Epithelial cell of proximal tubule (primary cell): ENCODE measurements around the gene INPP5E. TPM values are rescaled to one million over a fixed set of nuclear protein-coding genes. Genes with fewer than 3 reads are reported as not detected.

Experiments
- DNase-seq: peaks from one replicate; pipeline ENCODE4 v3.0.0-alpha.2; 2011; ENCODE audit warnings: low read depth
- H3K4me3 ChIP-seq: 2 replicates; pipeline ENCODE4 v1.5.1; 2011; ENCODE audit warnings: low read depth, mild to moderate bottlenecking, low read length
- CTCF ChIP-seq: conservative IDR thresholded peaks from 2 replicates; pipeline ENCODE4 v1.5.1; 2012; ENCODE audit warnings: low read depth, mild to moderate bottlenecking, low read length
- total RNA-seq: library from RNA; depleted of rRNA; stranded (reverse); fragments of >200 nt; gene quantifications from 2 replicates; pipeline ENCODE4 v1.2.3, GENCODE V29; 2015

Gene INPP5E
- 20.3 and 21.1 TPM in 2 replicates for total RNA-seq

GRCh38 chr9:136439481-136440408, at the start of gene INPP5E:
Gene INPP5E, minus strand, starts transcription at chr9:136439845. Its CDS starts 426 bp downstream, at chr9:136439419.
- peak within 1 kb of the TSS; percentile 84 for H3K4me3 ChIP-seq
- peak; percentile 49 for TF ChIP-seq CTCF
- no peak for DNase-seq

GRCh38 chr9:136488247-136489214, 48.9 kb upstream of the INPP5E start:
- H3K4me3 ChIP-seq: no peak overlapping the region
- no peak for DNase-seq
- TF ChIP-seq CTCF: peak; percentile 96

- DNase-seq: no peak
- no peak overlapping the region for H3K4me3 ChIP-seq
- TF ChIP-seq CTCF: no peak
These were observed 48.0 kb upstream of the INPP5E start for GRCh38 chr9:136487672-136488071.

- TF ChIP-seq CTCF: no peak
- no peak for DNase-seq
- no peak overlapping the region for H3K4me3 ChIP-seq
These were observed 47.4 kb upstream of the INPP5E start for GRCh38 chr9:136486823-136487620.

GRCh38 chr9:136486131-136486530, 46.5 kb upstream of the INPP5E start:
- no peak for TF ChIP-seq CTCF
- no peak for DNase-seq
- no peak overlapping the region for H3K4me3 ChIP-seq
